DND-41 (cell line): ENCODE measurements around the gene SLC5A1.

ENCODE experiments used
- ATAC-seq: fragments of 200-7000 bp; cut with Tn5 transposase; 3 replicates; pipeline ENCODE4 v1.9.1; 2021; ENCODE audit warnings: low read depth; ENCODE audit not compliant: insufficient read depth
- DNase-seq: peaks from one replicate; pipeline ENCODE4 v3.0.0-alpha.2; 2020
- H2AFZ ChIP-seq: 2 replicates; pipeline ENCODE4 v1.6.0; 2012; ENCODE audit warnings: low read depth, low read length
- H3K27ac ChIP-seq: 2 replicates; pipeline ENCODE4 v1.5.1; 2012; ENCODE audit warnings: low read length, inconsistent platforms
- H3K27me3 ChIP-seq: fragments of 200-600 bp; sonication (generic); 2 replicates; pipeline ENCODE4 v1.6.0; 2012; ENCODE audit warnings: low read length, mild to moderate bottlenecking, inconsistent platforms; ENCODE audit not compliant: insufficient read depth, poor library complexity
- H3K36me3 ChIP-seq: 2 replicates; pipeline ENCODE4 v1.5.1; 2012; ENCODE audit warnings: low read length, inconsistent platforms; ENCODE audit not compliant: insufficient read depth
- H3K4me1 ChIP-seq: 2 replicates; pipeline ENCODE4 v1.5.1; 2012; ENCODE audit warnings: mild to moderate bottlenecking, low read length; ENCODE audit not compliant: insufficient read depth
- H3K4me2 ChIP-seq: 2 replicates; pipeline ENCODE4 v1.6.0; 2012; ENCODE audit warnings: mild to moderate bottlenecking, moderate library complexity, low read length, inconsistent platforms; ENCODE audit not compliant: insufficient read depth
- H3K4me3 ChIP-seq, 2 experiments: fragments of 200-600 bp in 1 of 2; shearing (Covaris generic) in 1 of 2; 2 replicates each; pipeline ENCODE4 v1.5.1; 2012 to 2016; ENCODE audit warnings: inconsistent platforms in 2 of 2, low read length in 2 of 2, mild to moderate bottlenecking in 2 of 2, low read depth in 1 of 2, moderate library complexity in 1 of 2
- H3K79me2 ChIP-seq: 2 replicates; pipeline ENCODE4 v1.6.0; 2012; ENCODE audit warnings: low read length, inconsistent platforms; ENCODE audit not compliant: insufficient read depth
- H3K9ac ChIP-seq: 2 replicates; pipeline ENCODE4 v1.6.0; 2012; ENCODE audit warnings: low read depth, mild to moderate bottlenecking, inconsistent platforms, low read length, moderate library complexity
- H3K9me3 ChIP-seq: 2 replicates; pipeline ENCODE4 v1.5.1; 2012; ENCODE audit warnings: low read length, moderate library complexity, mild to moderate bottlenecking, inconsistent platforms; ENCODE audit not compliant: insufficient read depth, severe bottlenecking
- H4K20me1 ChIP-seq: 2 replicates; pipeline ENCODE4 v1.6.0; 2012; ENCODE audit warnings: low read length; ENCODE audit not compliant: insufficient read depth
- EZH2 ChIP-seq: IDR thresholded peaks from 3 replicates; pipeline ENCODE4 v1.6.1; 2012; ENCODE audit warnings: borderline replicate concordance, low read depth, mild to moderate bottlenecking, moderate library complexity, low read length, inconsistent platforms; ENCODE audit not compliant: severe bottlenecking
- TF ChIP-seq, protein P1 (sequence below): IDR thresholded peaks from 2 replicates; pipeline ENCODE4 v1.5.1; 2012; ENCODE audit warnings: borderline replicate concordance, low read length, moderate library complexity, mild to moderate bottlenecking; ENCODE audit not compliant: poor library complexity, severe bottlenecking; ENCODE audit errors: extremely low read depth

Gene SLC5A1

GRCh38 chr22:32023251-32023827 lies 19.7 kb upstream of the SLC5A1 start:
- no peaks in the 10 kb centered on the region for H3K79me2 ChIP-seq
- H2AFZ ChIP-seq: no peak overlapping the region
- no peak overlapping the region for H3K27ac ChIP-seq
- no peaks in the 10 kb centered on the region for H4K20me1 ChIP-seq
- DNase-seq: no peak
- H3K36me3 ChIP-seq: no peaks in the 10 kb centered on the region
- H3K27me3 ChIP-seq: peaks cover 7% of the 10 kb centered on the region
- no peak for ATAC-seq
- H3K9me3 ChIP-seq: no peaks in the 10 kb centered on the region
- H3K4me3 ChIP-seq: no peak overlapping the region
- no peak overlapping the region for H3K9ac ChIP-seq
- H3K4me1 ChIP-seq: no peaks in the 10 kb centered on the region
- TF ChIP-seq, protein P1, sequence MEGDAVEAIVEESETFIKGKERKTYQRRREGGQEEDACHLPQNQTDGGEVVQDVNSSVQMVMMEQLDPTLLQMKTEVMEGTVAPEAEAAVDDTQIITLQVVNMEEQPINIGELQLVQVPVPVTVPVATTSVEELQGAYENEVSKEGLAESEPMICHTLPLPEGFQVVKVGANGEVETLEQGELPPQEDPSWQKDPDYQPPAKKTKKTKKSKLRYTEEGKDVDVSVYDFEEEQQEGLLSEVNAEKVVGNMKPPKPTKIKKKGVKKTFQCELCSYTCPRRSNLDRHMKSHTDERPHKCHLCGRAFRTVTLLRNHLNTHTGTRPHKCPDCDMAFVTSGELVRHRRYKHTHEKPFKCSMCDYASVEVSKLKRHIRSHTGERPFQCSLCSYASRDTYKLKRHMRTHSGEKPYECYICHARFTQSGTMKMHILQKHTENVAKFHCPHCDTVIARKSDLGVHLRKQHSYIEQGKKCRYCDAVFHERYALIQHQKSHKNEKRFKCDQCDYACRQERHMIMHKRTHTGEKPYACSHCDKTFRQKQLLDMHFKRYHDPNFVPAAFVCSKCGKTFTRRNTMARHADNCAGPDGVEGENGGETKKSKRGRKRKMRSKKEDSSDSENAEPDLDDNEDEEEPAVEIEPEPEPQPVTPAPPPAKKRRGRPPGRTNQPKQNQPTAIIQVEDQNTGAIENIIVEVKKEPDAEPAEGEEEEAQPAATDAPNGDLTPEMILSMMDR: no peak
- no peak for TF ChIP-seq EZH2
- no peak overlapping the region for H3K4me2 ChIP-seq

GRCh38 chr22:32024796-32025195 lies 18.3 kb upstream of the SLC5A1 start:
- no peak for TF ChIP-seq EZH2
- TF ChIP-seq, protein P1: no peak
- Histone ChIP-seq H3K9ac (no peak overlapping the region), H2AFZ (no peak overlapping the region), H3K27ac (no peak overlapping the region), H3K4me2 (no peak overlapping the region), H3K27me3 (peaks cover 9% of the 10 kb centered on the region), H3K9me3 (no peaks in the 10 kb centered on the region), H4K20me1 (no peaks in the 10 kb centered on the region), H3K4me1 (no peaks in the 10 kb centered on the region), H3K4me3 (no peak overlapping the region), H3K36me3 (no peaks in the 10 kb centered on the region), H3K79me2 (no peaks in the 10 kb centered on the region)
- no peak for ATAC-seq
- no peak for DNase-seq

DNA sequence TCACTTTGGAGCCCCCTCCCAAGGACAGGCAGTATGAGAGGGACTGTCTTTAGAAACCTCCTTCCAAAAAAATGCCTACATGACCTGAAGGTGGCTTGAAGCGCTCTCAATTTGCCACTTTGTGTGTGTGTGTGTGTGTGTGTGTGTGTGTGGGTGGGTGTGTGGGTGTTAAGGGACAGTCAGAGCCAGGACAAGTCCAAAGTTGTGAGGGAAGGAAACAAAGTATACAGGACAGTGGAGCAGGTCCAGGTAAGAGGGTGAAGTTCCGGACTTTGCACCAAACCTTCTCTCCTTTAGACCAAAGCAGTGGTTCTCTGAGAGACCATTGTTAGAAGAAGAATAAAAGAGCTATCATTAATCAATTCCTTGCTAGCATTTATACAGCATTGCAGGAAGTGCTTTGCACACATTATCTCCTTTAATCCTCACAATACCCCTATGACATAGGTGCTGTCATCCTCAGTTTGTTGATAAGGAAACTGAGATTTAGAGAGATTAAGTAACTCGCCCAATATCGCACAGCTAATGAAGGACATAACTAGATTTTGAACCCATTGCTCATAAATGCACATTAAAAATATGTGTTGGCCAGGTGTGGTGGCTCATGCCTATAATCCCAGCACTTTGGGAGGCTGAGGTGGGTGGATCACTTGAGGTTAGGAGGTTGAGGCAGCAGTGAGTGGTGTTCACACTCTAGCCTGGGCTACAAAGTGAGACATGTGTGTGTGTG lies 12.4 kb upstream of the SLC5A1 start:
- no peak for ATAC-seq
- Histone ChIP-seq H3K79me2 (no peaks in the 10 kb centered on the region), H2AFZ (no peak overlapping the region), H3K27ac (no peak overlapping the region), H3K27me3 (peaks cover 6% of the 10 kb centered on the region), H3K4me2 (no peak overlapping the region), H3K4me3 (no peak overlapping the region), H3K9ac (no peak overlapping the region), H4K20me1 (0 out of 2 replicates have a peak, but pooled peaks cover 3% of the 10 kb centered on the region), H3K36me3 (no peaks in the 10 kb centered on the region), H3K9me3 (no peaks in the 10 kb centered on the region), H3K4me1 (no peaks in the 10 kb centered on the region)
- no peak for TF ChIP-seq EZH2
- TF ChIP-seq, protein P1: no peak
- DNase-seq: no peak
